GM23338 (cell line): ENCODE data around the gene ANOS1. TPM values are rescaled to one million over a fixed set of nuclear protein-coding genes. Genes with fewer than 3 reads are reported as not detected.

Experiments
- ATAC-seq: fragments of 200-7000 bp; cut with Tn5 transposase; 3 replicates; pipeline ENCODE4 v1.9.1; 2020
- DNase-seq: peaks from one replicate; pipeline ENCODE4 v3.0.0-alpha.2; 2015; ENCODE audit warnings: low spot score
- H2AFZ ChIP-seq: fragments of 200-600 bp; sonication (generic); 2 replicates; pipeline ENCODE4 v1.8.0; 2016; ENCODE audit warnings: antibody characterized with exemption, mild to moderate bottlenecking, moderate library complexity
- H3F3A ChIP-seq: fragments of 200-600 bp; sonication (generic); replicated peaks from 2 replicates; pipeline ENCODE4 v1.8.0; 2017; ENCODE audit warnings: antibody characterized with exemption, mixed run types, low read depth
- H3K27ac ChIP-seq: fragments of 200-600 bp; sonication (generic); 2 replicates; pipeline ENCODE4 v1.6.1; 2016; ENCODE audit warnings: low read depth
- H3K27me3 ChIP-seq: fragments of 200-600 bp; sonication (generic); 2 replicates; pipeline ENCODE4 v1.8.0; 2016; ENCODE audit warnings: mild to moderate bottlenecking, mixed run types, moderate library complexity; ENCODE audit not compliant: insufficient read depth
- H3K36me3 ChIP-seq: fragments of 200-600 bp; sonication (generic); 2 replicates; pipeline ENCODE4 v1.8.0; 2016; ENCODE audit warnings: mild to moderate bottlenecking; ENCODE audit not compliant: insufficient read depth
- H3K4me1 ChIP-seq: fragments of 200-600 bp; sonication (generic); 2 replicates; pipeline ENCODE4 v1.8.0; 2016; ENCODE audit warnings: mild to moderate bottlenecking, moderate library complexity; ENCODE audit not compliant: insufficient read depth
- H3K4me2 ChIP-seq: fragments of 200-600 bp; sonication (generic); 2 replicates; pipeline ENCODE4 v1.7.1; 2017; ENCODE audit warnings: mixed run types
- H3K4me3 ChIP-seq: fragments of 200-600 bp; sonication (generic); 2 replicates; pipeline ENCODE4 v1.6.1; 2016; ENCODE audit warnings: mixed run types
- H3K79me2 ChIP-seq: fragments of 200-600 bp; sonication (generic); replicated peaks from 2 replicates; pipeline ENCODE4 v1.8.0; 2017; ENCODE audit warnings: mild to moderate bottlenecking; ENCODE audit not compliant: insufficient read depth
- H3K9me2 ChIP-seq: fragments of 200-600 bp; sonication (generic); 2 replicates; pipeline ENCODE4 v1.8.0; 2017; ENCODE audit not compliant: insufficient read depth
- H4K20me1 ChIP-seq: fragments of 200-600 bp; sonication (generic); replicated peaks from 2 replicates; pipeline ENCODE4 v1.8.0; 2017; ENCODE audit warnings: mild to moderate bottlenecking; ENCODE audit not compliant: insufficient read depth
- H3K27ac Mint-ChIP-seq: 2 replicates; pipeline ENCODE4 v1.8.0; 2020; ENCODE audit warnings: inconsistent platforms, mild to moderate bottlenecking, moderate library complexity, mixed read lengths
- H3K27me3 Mint-ChIP-seq: 3 replicates; pipeline ENCODE4 v1.8.0; 2022; ENCODE audit warnings: low read depth, mild to moderate bottlenecking, moderate library complexity, mixed read lengths, inconsistent platforms; ENCODE audit not compliant: insufficient read depth, poor library complexity
- H3K36me3 Mint-ChIP-seq: 3 replicates; pipeline ENCODE4 v1.8.0; 2021; ENCODE audit warnings: low read depth, mild to moderate bottlenecking, inconsistent platforms, moderate library complexity, mixed read lengths
- H3K4me1 Mint-ChIP-seq: 3 replicates; pipeline ENCODE4 v1.8.0; 2020; ENCODE audit warnings: mild to moderate bottlenecking, inconsistent platforms, mixed read lengths
- H3K4me3 Mint-ChIP-seq: 3 replicates; pipeline ENCODE4 v1.8.0; 2021; ENCODE audit warnings: moderate library complexity, mild to moderate bottlenecking, inconsistent platforms, mixed read lengths
- H3K9me3 Mint-ChIP-seq: 3 replicates; pipeline ENCODE4 v1.8.0; 2020; ENCODE audit warnings: moderate library complexity, mild to moderate bottlenecking, inconsistent platforms, mixed read lengths
- CTCF ChIP-seq, 2 experiments: fragments of 200-600 bp in 1 of 2; sonication (generic) in 1 of 2; conservative IDR thresholded peaks; 2 replicates each; pipeline versions ENCODE4 v1.5.1 to v1.6.1; 2016 to 2017; ENCODE audit warnings: antibody characterized with exemption in 2 of 2, low read depth in 2 of 2, mild to moderate bottlenecking in 2 of 2, moderate library complexity in 1 of 2
- REST ChIP-seq: IDR thresholded peaks from one replicate; pipeline ENCODE4 v1.6.1; 2018; ENCODE audit warnings: antibody characterized with exemption; ENCODE audit not compliant: unreplicated experiment
- ZNF331 ChIP-seq: fragments of 250-450 bp; sonication (Bioruptor Pico); IDR thresholded peaks from 2 replicates; pipeline ENCODE4 v1.5.0; 2020; ENCODE audit warnings: low read depth, mild to moderate bottlenecking, moderate library complexity
- ZNF462 ChIP-seq: fragments of 250-450 bp; sonication (Bioruptor Pico); IDR thresholded peaks from 2 replicates; pipeline ENCODE4 v1.5.0; 2020; ENCODE audit warnings: mild to moderate bottlenecking, moderate library complexity
- polyA plus RNA-seq: library from polyadenylated mRNA; unstranded; fragments of >200 nt; fragmentation: Nextera tagmentation; extraction: Ambion mirVana; gene quantifications from 2 replicates; pipeline ENCODE4 v1.2.1, GENCODE V29; 2016
- total RNA-seq: library from RNA; depleted of rRNA; stranded (reverse); fragments of >200 nt; shearing (Covaris generic); gene quantifications from 2 replicates; pipeline ENCODE4 v1.2.3, GENCODE V29; 2014

The ANOS1 gene
- total and polyA plus RNA-seq, 2 experiments from 2014 or later = 21.8 to 68.5 TPM

- Mint-ChIP-seq H3K4me1 (peaks cover 13% of the 10 kb centered on the region; the same call in 2 of the 3 replicates), H3K27me3 (peaks cover 8% of the 10 kb centered on the region), H3K4me3 (no peak overlapping the region), H3K9me3 (no peaks in the 10 kb centered on the region; the same call in 2 of the 3 replicates), H3K27ac (no peak overlapping the region), H3K36me3 (peaks cover 63% of the 10 kb centered on the region)
- H3K9me2 ChIP-seq = no peaks in the 10 kb centered on the region
- H3K79me2 ChIP-seq = 0 out of 2 replicates have a peak, but pooled peaks cover 2% of the 10 kb centered on the region
- no peaks in the 10 kb centered on the region for H3F3A ChIP-seq
- DNase-seq (no peak), ATAC-seq (no peak)
- H4K20me1 ChIP-seq = no peaks in the 10 kb centered on the region
- H3K4me3 ChIP-seq = no peak overlapping the region
- no peaks in the 10 kb centered on the region for H3K4me1 ChIP-seq
- no peak overlapping the region for H2AFZ ChIP-seq
- H3K27me3 ChIP-seq = no peaks in the 10 kb centered on the region
- no peak overlapping the region for H3K4me2 ChIP-seq
- no peaks in the 10 kb centered on the region for H3K36me3 ChIP-seq
- no peak for TF ChIP-seq REST
- no peak for TF ChIP-seq ZNF331
- no peak for TF ChIP-seq CTCF (conservative IDR thresholded peaks at IDR 0.05; ENCODE audit: low read depth in 2 of 2)
- no peak for TF ChIP-seq ZNF462 (CRISPR knock-in tag)
- no peak overlapping the region for H3K27ac ChIP-seq
Observed at GRCh38 chrX:8576821-8577220, 155.1 kb downstream of the ANOS1 start.
